ENCODE results near the gene ZC3H10.

Gene ZC3H10

GRCh38 chr12:56119361-56119796, 1.3 kb downstream of the ZC3H10 start:
- peak; percentile 73 for DNase-seq (ENCODE audit: low spot score)
- TF ChIP-seq CTCF (IDR thresholded peaks at IDR 0.05; ENCODE audit: borderline replicate concordance, control extremely low read depth, extremely low read depth, insufficient read depth, missing control alignments), result peak; percentile 68
- in situ Hi-C loops (cut with MboI; ENCODE audit: low sequenced_read_pairs, unreplicated experiment), result no loop called here

GRCh38 chr12:56120158-56120846, 2.2 kb downstream of the ZC3H10 start:
- no peak for DNase-seq (ENCODE audit: low spot score)
- TF ChIP-seq CTCF (IDR thresholded peaks at IDR 0.05; ENCODE audit: borderline replicate concordance, control extremely low read depth, extremely low read depth, insufficient read depth, missing control alignments), result no peak
- in situ Hi-C loops (cut with MboI; ENCODE audit: low sequenced_read_pairs, unreplicated experiment), result no loop called here

GRCh38 chr12:56121204-56121870, 3.3 kb downstream of the ZC3H10 start:
- no peak for TF ChIP-seq CTCF (IDR thresholded peaks at IDR 0.05; ENCODE audit: borderline replicate concordance, control extremely low read depth, extremely low read depth, insufficient read depth, missing control alignments)
- in situ Hi-C loops (cut with MboI; ENCODE audit: low sequenced_read_pairs, unreplicated experiment), result no loop called here
- DNase-seq (ENCODE audit: low spot score), result no peak

- in situ Hi-C loops (cut with MboI; ENCODE audit: low sequenced_read_pairs, unreplicated experiment), result no loop called here
- DNase-seq (ENCODE audit: low spot score), result no peak
- no peak for TF ChIP-seq CTCF (IDR thresholded peaks at IDR 0.05; ENCODE audit: borderline replicate concordance, control extremely low read depth, extremely low read depth, insufficient read depth, missing control alignments)
Measured at GRCh38 chr12:56122637-56123036, 4.6 kb downstream of the ZC3H10 start.

GRCh38 chr12:56124133-56124532, 6.1 kb downstream of the ZC3H10 start:
- no peak for TF ChIP-seq CTCF (IDR thresholded peaks at IDR 0.05; ENCODE audit: borderline replicate concordance, control extremely low read depth, extremely low read depth, insufficient read depth, missing control alignments)
- in situ Hi-C loops (cut with MboI; ENCODE audit: low sequenced_read_pairs, unreplicated experiment), result no loop called here
- no peak for DNase-seq (ENCODE audit: low spot score)

- DNase-seq (ENCODE audit: low spot score), result no peak
- in situ Hi-C loops (cut with MboI; ENCODE audit: low sequenced_read_pairs, unreplicated experiment), result no loop called here
- TF ChIP-seq CTCF (IDR thresholded peaks at IDR 0.05; ENCODE audit: borderline replicate concordance, control extremely low read depth, extremely low read depth, insufficient read depth, missing control alignments), result no peak
Measured at GRCh38 chr12:56126732-56127239, 8.7 kb downstream of the ZC3H10 start.
